GM12874 (cell line): ENCODE data around the gene SCRN1.

ENCODE experiments used
- CTCF ChIP-seq: IDR thresholded peaks from 2 replicates; pipeline ENCODE4 v1.5.1; 2011; ENCODE audit warnings: low read depth, mild to moderate bottlenecking, control low read depth, low read length, moderate library complexity; ENCODE audit not compliant: insufficient read depth

Gene SCRN1

DNA sequence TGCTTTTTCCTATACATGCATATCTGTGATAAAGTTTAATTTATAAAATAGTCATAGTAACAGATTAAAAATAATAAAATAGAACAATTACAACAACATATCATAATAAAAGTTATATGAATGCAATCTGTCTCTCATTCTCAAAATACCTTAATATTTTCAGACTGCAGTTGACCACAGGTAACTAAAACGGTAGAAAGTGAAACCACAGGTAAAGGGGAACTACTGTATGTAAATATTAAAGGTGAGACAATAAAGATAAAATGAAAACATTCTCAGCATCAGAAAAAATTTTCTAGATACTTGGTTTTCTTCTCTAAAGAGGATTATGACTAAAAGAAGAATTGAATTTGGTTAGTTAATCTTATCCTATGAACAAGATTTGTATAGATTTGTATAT is 30.9 kb upstream of the SCRN1 start:
- TF ChIP-seq CTCF, result no peak

GRCh38 chr7:30019960-30020359 is 30.4 kb upstream of the SCRN1 start:
- TF ChIP-seq CTCF, result no peak

GRCh38 chr7:30019387-30019786 is 29.8 kb upstream of the SCRN1 start:
- no peak for TF ChIP-seq CTCF

GRCh38 chr7:30018451-30018850 is 28.9 kb upstream of the SCRN1 start:
- TF ChIP-seq CTCF, result no peak

DNA sequence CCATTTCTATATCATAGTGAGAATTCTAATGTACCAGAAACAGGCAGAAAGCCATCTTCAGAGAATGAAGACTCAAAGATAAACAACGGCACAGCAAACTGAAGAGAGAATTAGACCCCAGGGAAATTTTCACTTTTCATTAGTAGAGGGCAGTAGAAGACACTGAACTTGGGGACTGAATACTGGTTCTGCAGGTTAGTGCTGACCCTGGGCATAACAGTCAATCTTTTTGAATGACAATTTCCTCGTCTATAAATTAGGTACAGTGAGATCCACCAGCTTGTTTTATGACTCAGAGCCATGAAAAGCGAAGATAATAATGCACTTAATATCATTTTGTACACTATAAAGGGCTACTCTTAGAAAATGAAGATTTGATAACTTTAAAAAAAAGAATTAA is 23.2 kb upstream of the SCRN1 start:
- TF ChIP-seq CTCF, result no peak

GRCh38 chr7:30010021-30010420 is 20.4 kb upstream of the SCRN1 start:
- no peak for TF ChIP-seq CTCF

- TF ChIP-seq CTCF, result no peak
Measured at GRCh38 chr7:30005464-30005863, 15.9 kb upstream of the SCRN1 start.

GRCh38 chr7:30003098-30003497 is 13.5 kb upstream of the SCRN1 start:
- no peak for TF ChIP-seq CTCF
